Stimulated activated CD4-positive, alpha-beta T cell treated with anti-CD3 and anti-CD28 coated beads, TNF-alpha, amount 100 ng/mL, for 48 hours (primary cell): ENCODE data around the gene OGT.
"Not testable (repeated sequence)": the region's sequence is repeated elsewhere in the genome, so short reads cannot be mapped to it uniquely, and the experiment has no call there.

Experiments used
- DNase-seq, 3 donors: peaks; one replicate each; pipeline ENCODE4 v3.0.0-alpha.2; 2020; ENCODE audit warnings: low read depth in 3 of 3

OGT gene

DNA sequence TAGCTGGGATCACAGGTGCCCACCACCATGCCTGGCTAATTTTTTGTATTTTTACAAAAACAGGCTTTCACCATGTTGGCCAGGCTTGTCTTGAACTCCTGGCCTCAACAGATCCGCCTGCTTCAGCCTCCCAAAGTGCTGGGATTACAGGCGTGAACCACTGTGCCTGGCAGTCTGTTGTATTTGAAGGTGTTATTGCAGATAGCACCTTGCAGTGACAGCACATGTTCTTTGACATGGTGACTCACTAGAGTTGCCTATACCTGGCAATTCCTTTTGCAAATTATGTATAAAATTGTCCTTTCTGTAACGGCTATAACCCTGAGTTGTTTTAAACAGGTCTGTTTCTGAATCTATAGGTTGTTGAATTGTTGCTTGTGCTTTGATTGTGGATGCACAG lies 7.9 kb downstream of the OGT start:
- no peak for DNase-seq

DNA sequence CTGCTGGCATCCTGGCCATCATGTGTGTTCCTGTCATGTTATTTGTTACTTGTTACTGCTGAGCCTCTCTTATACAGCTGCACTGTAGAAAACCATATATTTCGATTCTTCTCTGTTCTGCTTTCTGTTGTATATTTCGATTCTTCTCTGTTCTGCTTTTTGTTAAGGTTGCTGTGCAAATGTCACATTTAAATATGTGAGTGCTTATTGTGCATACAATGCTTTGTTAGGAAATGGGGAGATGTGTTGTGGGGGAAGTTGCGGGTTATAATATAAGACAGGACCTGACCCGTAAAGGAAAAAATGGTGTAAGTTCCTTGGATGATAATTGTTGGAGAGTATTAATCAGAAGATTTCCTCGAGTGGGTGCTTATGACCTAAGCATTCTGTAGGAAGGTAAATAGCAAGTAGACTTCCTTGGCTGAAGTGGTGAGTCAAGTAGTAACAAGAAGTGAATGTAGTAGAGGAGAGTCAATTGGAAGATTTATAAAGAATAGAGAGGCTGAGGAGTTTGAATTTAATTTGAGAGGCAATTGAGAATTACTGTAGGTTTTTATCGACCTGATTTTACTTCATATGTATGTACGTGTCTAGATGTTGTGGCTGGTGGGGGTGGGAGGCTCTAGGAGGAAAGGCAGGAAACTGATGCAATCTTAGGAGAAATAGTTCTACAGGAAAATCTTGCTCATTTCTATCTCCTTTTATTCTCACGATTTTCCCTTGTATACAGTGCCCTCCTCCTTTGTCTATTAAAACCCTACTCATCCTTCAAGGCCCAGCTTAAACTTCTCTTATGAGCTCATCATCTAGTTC lies 8.5 kb downstream of the OGT start:
- DNase-seq, result no peak

GRCh38 chrX:71542411-71542810 lies 9.5 kb downstream of the OGT start:
- DNase-seq, result no peak

GRCh38 chrX:71542825-71543224 lies 9.9 kb downstream of the OGT start:
- no peak for DNase-seq

DNA sequence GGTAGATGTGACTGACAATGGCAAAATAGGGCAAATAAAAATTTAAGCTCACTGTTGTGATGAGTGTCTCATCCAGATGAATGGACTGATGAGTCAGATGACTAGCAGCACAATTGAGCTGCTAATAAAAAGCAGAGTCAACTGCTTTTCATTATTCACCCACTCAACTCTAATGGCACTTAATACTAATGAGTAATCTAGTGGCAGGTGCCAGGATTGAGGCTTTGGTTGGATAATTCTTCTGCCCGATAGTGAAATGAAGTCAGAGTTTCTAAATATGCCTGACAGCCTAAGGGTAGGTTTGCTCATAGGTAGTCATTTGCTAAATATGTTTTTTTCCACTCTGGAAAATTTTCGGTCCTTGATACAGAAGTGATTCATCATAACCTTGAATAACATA lies 10.4 kb downstream of the OGT start:
- DNase-seq, result no peak

GRCh38 chrX:71545364-71545763 lies 12.5 kb downstream of the OGT start:
- DNase-seq, result no peak

DNA sequence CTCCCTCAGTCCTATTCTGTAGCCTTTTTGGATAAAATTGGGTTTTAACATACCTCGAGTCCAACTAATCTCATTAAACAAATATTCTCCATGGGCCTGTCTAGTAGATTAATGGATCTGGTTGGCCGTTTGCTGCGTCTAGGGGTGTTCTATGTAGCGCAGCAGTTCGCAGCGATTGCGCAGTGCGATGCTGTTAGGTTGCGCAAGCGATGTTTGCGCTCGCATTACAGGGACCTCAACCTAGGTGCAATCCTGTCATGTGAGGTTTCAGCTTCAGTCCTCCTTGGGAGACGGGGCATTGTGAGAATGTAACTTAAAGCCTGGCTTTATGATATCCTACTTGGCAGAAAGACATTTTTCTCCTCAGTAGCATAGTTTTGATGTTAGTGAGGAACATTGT lies 14.0 kb downstream of the OGT start:
- no peak for DNase-seq

DNA sequence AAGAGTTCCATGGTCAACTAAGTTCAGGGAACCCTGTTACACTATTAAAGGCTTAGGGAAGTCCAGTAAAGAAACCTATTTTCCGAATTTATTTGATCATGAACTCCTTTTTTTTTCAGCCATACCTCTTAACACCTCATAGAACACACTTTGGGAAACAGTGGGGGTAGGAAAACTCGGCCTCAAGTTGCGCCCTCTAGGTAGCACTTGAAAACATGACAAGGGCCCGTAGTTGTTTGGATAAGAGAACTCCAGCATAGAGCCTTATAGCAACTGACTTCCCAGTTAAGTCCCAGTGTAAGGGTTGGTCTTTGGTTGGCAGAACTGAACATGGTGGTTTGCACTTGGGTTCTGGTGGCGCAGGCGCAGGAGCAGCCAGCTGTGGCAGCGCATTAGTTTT lies 14.4 kb downstream of the OGT start:
- no peak for DNase-seq

GRCh38 chrX:71549986-71550385 lies 17.1 kb downstream of the OGT start:
- no peak for DNase-seq

GRCh38 chrX:71550578-71550977 lies 17.7 kb downstream of the OGT start:
- no peak for DNase-seq

DNA sequence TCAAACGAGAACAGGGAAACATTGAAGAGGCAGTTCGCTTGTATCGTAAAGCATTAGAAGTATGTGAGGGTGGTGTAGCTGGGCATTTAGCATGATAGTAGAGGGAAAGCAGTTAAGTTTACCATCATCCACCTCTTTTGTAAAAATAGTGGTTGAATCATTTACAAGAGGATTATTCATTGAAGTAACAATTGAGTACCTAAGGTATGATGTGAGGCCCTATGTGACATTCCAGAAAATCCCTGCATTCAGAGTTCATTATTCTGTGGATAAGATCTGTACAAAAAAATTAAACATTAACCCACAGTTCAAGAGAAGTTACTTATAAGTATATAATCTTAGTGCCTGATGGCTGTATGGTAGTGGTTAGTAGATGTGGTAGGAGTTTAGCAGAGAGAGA lies 23.1 kb downstream of the OGT start:
- DNase-seq, result no peak

- no peak for DNase-seq
Measured at GRCh38 chrX:71558920-71559319, 26.0 kb downstream of the OGT start.

DNA sequence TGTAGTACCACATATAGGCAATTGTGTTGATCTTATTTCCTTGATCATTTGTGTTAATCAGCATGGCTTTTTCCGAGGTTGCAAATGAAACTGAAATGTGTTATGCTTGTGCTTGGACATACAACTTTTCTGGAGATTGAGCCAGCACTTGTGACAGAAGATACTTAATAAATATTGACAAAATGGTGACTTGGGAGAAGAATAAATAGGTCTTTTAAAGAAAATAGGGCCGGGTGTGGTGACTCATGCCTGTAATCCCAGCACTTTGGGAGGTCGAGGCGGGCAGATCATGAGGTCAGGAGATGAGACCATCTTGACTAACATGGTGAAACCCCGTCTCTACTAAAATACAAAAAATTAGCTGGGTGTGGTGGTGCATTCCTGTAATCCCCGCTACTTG lies 26.9 kb downstream of the OGT start:
- DNase-seq, result not testable (repeated sequence)

DNA sequence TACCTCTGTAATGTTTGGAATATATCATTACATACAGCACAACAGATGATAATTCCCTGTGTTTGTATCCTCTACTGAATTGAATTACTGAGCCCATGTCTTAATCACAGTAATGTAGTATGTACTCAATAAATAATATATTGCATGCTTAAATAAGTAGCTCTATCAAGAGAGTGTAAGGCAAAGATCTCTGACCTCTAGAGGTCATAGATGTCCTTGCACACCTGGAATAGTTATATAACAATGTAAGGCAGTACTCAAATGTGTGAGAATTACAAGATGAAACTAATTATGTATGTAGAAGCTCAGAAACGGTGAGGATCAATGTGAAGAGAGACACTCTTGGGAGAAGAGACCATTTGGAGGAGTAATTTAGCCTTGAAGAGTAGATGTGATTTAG lies 31.0 kb downstream of the OGT start:
- no peak for DNase-seq

- no peak for DNase-seq
Measured at GRCh38 chrX:71565474-71566041, 32.7 kb downstream of the OGT start.

- not testable (repeated sequence) for DNase-seq
Measured at GRCh38 chrX:71571390-71571789, 38.5 kb downstream of the OGT start.

DNA sequence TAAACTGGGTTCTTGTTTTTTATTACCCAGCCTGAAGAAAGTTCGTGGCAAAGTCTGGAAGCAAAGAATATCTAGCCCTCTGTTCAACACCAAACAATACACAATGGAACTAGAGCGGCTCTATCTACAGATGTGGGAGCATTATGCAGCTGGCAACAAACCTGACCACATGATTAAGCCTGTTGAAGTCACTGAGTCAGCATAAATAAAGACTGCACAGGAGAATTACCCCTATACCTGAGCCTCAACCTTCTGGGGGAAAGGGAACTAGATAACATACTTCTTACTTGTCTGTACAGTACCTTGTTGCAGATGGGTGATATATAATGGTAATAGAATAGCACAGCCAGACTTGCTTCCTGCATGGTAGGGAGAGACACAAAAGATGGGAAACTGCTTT lies 40.7 kb downstream of the OGT start:
- DNase-seq, result no peak

DNA sequence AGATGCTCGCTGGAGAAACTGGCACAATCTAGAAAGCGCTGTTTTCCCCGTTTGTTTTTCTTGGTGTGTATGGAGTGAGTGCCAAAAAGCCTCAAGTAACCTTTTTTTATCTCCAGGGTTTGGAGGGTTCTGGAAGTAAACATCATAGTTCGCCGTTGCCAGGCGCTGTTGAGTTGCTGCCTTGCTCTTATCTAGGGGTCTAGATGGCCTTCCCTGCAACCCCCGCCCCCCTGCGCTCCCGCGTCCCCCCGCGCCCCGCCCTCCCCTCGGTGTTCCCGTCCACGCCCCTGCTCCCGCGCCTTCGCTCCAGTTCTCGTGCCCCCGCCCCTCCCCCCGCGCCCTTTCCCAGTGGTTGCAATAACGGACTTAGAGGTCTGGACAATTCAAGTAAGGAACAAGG lies 44.8 kb downstream of the OGT start:
- DNase-seq, result no peak

DNA sequence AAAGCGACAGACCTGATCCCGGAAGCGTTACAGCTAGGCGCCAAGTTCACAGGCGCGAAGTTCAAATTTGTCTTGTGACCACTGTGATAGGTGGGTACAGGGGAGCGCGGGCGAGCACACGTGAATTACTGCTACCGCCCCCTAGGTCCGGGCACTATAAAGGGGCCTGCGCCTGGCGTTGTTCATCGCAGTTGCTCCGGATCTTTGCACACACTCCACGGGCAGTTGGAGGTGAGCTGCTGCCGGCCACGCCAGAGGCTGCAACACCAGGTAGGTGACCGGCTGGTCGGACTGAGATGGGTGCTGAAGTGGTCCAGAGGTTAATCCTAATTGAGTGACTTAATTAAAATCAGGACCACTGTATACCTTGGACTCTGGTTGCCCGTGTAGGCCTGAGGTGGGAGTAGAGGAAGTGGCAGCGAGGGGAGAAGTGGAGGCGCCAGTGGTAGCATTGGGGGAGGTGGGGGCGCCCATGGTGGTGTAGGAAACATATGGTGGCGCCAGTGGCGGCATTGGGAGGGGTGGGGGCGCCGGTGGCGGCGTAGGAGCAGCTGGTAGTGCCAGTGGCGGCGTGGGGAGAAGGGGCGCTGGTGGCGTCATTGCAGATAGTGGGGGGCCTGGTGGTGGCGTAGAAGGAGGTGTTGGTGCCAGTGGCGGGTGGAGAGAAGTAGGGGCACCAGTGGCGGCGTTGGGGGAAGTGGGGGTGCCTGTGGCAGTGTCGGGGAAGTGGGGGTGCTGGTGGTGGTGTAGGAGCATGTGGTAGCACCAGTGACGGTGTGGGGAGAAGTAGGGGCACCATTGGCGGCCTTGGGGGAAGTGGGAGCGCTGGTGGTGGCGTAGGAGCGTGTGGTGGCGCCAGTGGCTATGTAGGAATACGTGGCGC lies 45.6 kb downstream of the OGT start, which contains the start of gene GCNA:
TSS of gene GCNA (plus strand) at position 185 of the 883 bp plus-strand sequence. CDS start 2,385 bp downstream, outside the sequence.
- DNase-seq, result no peak

DNA sequence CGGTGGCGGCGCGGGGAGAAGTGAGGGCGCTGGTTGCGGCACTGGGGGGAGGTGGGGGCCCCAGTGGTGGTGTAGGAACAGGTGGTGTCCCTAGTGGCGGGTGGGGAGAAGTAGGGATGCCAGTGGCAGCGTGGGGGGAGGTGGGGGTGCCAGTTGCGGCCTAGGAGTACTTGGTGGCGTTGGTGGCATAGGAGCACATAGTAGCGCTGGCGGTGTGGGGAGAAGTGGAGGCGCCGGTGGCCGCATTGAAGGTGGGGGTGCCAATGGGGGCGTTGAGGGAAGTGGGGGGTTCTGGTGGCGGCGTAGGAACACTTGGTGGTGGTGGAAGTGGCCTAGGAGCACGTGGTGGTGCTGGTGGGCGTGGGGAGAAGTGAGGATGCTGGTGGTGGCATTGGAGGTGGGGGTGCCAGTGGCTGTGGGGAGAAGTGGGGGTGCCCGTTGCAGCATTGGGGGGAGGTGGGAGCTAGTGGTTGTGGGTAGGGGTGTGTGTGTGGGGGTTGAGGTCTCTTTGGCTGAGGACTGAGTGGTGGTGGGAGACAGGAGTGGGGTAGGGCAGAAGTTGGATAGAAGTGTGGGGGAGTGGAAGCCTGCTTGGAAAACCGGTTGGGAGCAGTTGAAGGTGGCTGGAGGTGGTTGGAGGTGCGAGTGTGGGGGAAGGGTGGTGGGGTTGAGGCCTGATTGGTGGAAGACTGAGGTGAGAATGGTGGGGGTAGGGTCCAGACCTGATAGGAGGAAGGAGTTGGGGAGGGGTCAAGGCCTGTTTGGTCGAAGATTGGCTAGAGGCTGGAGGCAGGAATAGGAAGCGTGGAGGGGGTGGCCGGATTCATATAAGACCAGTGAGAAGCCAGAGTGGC lies 46.5 kb downstream of the OGT start:
- DNase-seq, result no peak

- DNase-seq, result no peak
Measured at GRCh38 chrX:71579990-71580380, 47.1 kb downstream of the OGT start.

- DNase-seq, result no peak
Measured at GRCh38 chrX:71581210-71581609, 48.3 kb downstream of the OGT start.
